ENCODE measurements around the gene KATNBL1.
"Not testable (repeated sequence)": the region's sequence is repeated elsewhere in the genome, so short reads cannot be mapped to it uniquely, and the experiment has no call there.

Gene KATNBL1

DNA sequence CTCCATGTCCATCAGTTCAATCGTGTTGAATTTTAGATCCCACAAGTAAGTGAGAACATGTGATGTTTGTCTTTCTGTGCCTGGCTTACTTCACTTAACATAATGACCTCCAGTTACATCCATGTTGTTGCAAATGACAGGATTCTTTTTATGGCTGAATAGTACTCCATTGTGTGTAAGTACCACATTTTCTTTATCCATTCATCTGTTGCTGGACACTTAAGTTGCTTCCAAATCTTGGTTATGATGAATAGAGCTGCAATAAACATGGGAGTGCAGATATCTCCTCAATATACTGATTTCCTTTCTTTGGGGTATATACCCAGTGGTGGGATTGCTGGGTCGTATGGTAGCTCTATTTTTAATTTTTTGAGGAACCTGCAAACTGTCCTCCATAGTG, 89.5 kb downstream of the KATNBL1 start:
- in situ Hi-C loops (cut with MboI; ENCODE audit: low sequenced_read_pairs), result not testable (repeated sequence)

- in situ Hi-C loops (cut with MboI; ENCODE audit: low sequenced_read_pairs), result no loop called here
Measured at GRCh38 chr15:34119291-34119690, 90.6 kb downstream of the KATNBL1 start.

DNA sequence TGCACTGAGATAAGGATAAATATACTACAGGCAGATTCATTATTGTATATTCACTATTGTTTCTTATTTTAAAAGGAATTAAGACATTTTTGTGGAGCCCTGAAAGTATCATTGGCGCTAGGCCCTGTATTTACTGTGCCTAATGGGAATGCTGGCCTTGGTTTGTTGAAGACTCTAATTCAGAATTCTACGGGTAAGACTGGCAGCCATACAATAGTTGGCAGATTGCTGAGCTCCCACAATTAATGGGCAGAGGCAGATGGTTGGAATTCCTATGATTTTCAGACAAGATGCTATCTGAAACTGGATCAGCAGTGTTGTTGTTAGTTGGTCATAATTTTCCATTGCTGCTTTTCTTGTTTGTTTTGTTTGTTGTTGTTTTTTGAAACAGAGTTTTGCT, 93.3 kb downstream of the KATNBL1 start:
- in situ Hi-C loops (cut with MboI; ENCODE audit: low sequenced_read_pairs), result no loop called here

GRCh38 chr15:34114739-34115138, 95.2 kb downstream of the KATNBL1 start:
- in situ Hi-C loops (cut with MboI; ENCODE audit: low sequenced_read_pairs), result no loop called here

GRCh38 chr15:34114215-34114614, 95.7 kb downstream of the KATNBL1 start:
- in situ Hi-C loops (cut with MboI; ENCODE audit: low sequenced_read_pairs), result no loop called here

GRCh38 chr15:34111488-34111887, 98.4 kb downstream of the KATNBL1 start:
- in situ Hi-C loops (cut with MboI; ENCODE audit: low sequenced_read_pairs), result no loop called here

GRCh38 chr15:34109797-34110663, 99.9 kb downstream of the KATNBL1 start:
- in situ Hi-C loops (cut with MboI; ENCODE audit: low sequenced_read_pairs), result no loop called here

DNA sequence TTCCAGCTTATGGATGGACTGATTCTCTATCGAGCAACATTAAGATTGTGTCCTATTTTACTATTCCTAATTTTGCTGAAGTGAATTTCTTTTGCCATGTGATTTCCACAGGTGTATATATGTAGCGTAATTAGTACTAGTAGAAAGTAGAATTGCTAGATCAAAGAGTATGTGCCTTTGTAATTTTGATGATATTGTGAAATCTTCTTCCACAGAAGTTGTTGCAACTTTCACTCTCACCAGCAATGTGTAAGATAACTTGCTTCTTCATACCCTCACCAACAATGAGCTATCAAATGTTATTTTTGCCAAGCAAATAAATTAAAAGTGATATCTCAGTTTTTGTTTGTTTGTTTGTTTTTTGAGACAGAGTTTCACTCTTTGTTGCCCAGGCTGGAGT, 102.6 kb downstream of the KATNBL1 start:
- in situ Hi-C loops (cut with MboI; ENCODE audit: low sequenced_read_pairs), result no loop called here

GRCh38 chr15:34106423-34106822, 103.5 kb downstream of the KATNBL1 start:
- in situ Hi-C loops (cut with MboI; ENCODE audit: low sequenced_read_pairs), result no loop called here

DNA sequence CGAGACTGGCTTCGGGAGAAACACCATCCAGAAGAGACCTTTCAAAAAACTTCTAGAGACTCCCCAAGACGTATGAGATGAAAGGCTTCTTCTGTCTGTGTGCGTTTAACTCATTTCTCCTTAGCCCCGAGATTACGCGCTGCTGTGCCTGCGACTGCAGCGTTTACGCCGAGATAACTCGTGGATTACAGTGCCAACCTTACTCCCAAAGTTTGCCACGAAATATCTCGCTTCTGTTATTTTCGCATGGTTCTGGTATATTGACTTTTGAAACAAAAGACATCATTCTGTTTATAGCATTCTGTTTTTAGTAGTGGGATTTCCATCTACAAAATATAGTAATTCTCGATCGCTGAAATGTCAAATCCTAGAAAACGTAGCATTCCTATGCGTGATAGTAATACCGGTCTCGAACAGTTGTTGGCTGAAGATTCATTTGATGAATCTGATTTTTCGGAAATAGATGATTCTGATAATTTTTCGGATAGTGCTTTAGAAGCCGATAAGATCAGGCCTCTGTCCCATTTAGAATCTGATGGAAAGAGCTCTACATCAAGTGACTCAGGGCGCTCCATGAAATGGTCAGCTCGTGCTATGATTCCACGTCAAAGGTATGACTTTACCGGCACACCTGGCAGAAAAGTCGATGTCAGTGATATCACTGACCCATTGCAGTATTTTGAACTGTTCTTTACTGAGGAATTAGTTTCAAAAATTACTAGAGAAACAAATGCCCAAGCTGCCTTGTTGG, 107.5 kb downstream of the KATNBL1 start:
- in situ Hi-C loops (cut with MboI; ENCODE audit: low sequenced_read_pairs), result no loop called here

GRCh38 chr15:34101366-34102174, 108.3 kb downstream of the KATNBL1 start, which contains the start of the genes EMC7 and PGBD4:
EMC7 (minus strand) TSS chr15:34101862; CDS start chr15:34101839, 23 bp downstream.
PGBD4 (plus strand) TSS chr15:34102083; CDS start chr15:34102532, 449 bp downstream.
- in situ Hi-C loops (cut with MboI; ENCODE audit: low sequenced_read_pairs), result no loop called here

GRCh38 chr15:34099914-34100313, 110.0 kb downstream of the KATNBL1 start:
- in situ Hi-C loops (cut with MboI; ENCODE audit: low sequenced_read_pairs), result no loop called here

Data from hTERT RPE-1 (cell line).